NCI-H187 treated with DMSO at 0.1 percent for 48 hours (cell line): Measurements from ENCODE around the gene GUK1.

Experiments used
- DNase-seq: peaks from one replicate; lab custom pipeline; 2025; lab: John Stamatoyannopoulos, UW

The GUK1 gene

GRCh38 chr1:228131766-228132165, 8.3 kb upstream of the GUK1 start:
- no peak for DNase-seq

DNA sequence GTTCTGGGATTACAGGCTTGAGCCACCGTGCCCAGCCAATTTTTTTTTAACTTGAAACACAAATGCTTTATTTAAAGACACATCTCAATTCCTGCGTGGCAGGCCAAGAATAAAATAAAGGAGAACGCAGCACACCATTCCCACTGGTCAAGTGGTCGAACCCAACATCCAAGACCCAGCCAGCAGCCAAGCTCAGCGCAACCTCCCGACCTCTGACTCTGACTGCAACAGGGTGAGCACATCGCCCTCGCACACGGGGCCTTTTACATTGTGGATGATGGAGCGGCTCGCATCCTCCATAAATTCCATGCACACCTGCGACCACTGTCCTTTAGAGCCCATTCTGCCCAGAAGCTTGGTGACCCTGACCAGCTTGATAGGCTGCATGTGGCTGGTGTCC, 5.5 kb upstream of the GUK1 start:
- no peak for DNase-seq

DNA sequence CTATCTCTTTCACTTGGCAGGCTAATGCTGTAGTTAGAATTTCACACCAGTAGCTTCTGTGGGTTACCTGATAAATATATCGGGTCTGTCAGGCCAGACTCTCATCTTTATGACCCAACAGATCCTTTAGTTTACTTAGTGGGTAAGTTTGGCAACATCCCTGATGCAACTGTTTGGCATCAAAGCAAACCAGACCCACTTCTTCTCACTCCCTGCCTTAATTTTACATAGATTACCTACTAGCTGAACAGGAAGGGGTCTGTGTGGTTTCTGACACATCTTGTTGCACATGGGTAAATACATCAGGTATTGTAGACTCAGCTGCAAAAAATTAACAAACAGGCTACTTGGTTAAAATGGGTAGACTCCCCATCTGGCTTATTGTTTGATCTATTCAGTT, 3.2 kb upstream of the GUK1 start:
- no peak for DNase-seq

GRCh38 chr1:228139406-228139930, 611 bp upstream of the GUK1 start:
- DNase-seq, result no peak

GRCh38 chr1:228140724-228141225, 696 bp downstream of the GUK1 start:
- DNase-seq, result no peak

DNA sequence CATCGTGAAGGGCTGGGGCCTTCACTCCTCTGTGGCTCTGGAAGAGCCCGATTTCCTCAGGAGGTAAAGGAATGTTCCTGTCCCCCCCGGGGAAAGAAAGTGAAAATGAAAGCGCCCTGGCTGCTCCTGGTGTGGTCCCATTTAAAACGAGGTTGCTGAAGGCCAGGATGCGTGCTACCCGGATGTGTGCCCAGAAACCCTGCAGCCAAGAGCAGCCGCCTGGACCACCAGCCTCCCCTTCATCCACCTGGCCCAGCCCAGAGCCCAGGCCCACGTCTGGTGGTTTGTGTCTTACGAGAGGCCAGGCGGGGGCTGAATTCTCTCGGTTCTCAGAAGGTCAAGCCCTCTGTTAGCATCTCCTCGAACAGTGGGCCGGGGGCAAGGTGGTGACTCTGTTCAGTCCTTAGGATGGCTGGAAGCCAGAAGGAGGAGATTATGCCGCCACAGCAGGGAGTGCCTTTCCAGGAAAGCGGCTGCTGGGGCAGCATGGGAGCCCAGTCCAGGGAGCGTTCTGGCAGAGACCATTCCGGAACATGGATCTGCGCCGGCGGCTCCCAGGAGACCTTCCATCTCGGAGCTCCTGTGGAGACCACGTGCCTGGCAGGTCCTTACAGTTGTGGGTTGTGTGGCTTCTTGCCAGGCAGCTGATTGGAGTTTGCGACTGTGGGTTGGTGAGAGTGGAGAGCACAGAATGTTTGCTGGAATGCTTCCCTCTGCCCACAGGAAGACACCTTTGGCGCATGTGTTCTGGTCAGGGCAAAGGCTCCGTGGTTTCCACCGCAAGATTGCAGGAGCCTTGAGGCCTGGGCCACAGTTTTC, 1.4 kb downstream of the GUK1 start:
- no peak for DNase-seq

- no peak for DNase-seq
Measured at GRCh38 chr1:228142155-228142691, 2.1 kb downstream of the GUK1 start.

- no peak for DNase-seq
Measured at GRCh38 chr1:228142701-228143136, 2.6 kb downstream of the GUK1 start.

- DNase-seq, result no peak
Measured at GRCh38 chr1:228143480-228144192, 3.6 kb downstream of the GUK1 start.

DNA sequence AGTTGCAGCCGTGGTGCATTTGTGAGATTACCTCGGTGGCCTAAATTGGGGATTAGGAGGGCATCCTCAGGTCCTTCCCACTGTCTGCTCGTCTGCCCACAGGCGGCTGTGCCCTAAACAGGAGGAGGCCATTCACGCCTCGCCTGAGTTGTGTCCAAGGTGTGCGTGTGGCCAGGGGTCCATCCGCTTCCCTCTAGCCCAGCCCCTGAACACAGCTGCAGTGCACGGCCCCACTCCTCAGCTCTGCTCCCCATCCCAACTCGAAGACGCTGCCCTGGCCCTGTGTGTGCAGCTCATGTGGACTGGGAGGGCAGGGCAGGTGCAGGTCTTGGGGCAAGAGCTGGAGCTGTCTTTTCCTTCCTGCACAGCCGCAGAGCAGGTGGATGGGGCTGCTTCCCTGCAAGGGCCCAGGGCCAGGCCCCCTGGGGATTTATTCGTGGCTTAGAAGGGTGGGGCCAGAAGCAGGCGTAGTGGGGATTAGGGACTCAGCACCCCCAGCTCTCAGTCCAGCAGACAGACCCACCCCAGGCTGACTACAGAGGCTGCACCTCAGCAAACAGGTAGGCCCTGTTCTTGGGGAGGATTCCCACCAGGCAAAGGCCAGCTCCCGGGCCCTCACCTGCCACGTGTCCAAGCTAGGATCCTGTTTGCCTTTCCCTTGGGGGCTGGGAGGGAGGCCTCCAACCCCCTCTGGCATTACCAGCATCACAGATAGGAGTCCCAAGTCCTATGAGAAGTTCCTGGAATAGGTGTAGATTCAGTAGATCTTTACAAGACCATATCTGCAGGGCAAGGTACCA, 4.3 kb downstream of the GUK1 start:
- no peak for DNase-seq

- no peak for DNase-seq
Measured at GRCh38 chr1:228144993-228145343, 4.9 kb downstream of the GUK1 start.

- no peak for DNase-seq
Measured at GRCh38 chr1:228145463-228146416, 5.7 kb downstream of the GUK1 start.

DNA sequence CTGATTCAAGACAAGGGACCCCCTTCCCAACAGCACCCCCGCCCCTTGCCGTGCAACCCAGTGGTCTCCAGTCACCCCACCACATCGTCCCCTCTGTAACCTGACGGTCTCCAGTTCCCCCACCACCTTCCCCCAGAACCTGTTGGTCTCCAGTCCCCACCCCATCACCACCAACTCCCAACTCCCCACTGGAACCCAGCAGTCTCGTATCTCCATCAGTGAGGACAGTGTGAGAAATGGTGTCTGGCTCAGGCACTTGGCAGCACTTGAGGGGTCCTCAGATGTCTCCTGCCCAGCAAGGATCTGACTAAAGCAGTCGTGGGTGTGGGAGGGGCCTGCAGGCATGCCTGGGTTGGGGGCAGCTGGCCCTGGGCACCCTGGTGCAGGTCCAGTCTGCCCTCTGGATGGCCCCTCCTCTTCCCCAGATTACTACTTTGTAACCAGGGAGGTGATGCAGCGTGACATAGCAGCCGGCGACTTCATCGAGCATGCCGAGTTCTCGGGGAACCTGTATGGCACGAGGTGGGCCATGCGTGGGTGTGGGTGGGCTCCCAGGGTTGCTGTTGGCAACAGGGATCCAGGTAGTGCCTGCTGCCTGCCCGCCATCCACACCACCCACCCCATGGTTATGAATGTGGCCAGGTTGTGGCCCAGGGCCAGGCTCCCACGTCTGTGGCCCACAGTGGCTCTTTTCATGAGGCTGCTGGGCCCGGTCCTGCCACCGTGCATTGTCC, 6.5 kb downstream of the GUK1 start:
- no peak for DNase-seq

GRCh38 chr1:228147151-228147693, 7.1 kb downstream of the GUK1 start:
- DNase-seq, result no peak

GRCh38 chr1:228147768-228148167, 7.7 kb downstream of the GUK1 start:
- DNase-seq, result no peak

- DNase-seq, result no peak
Measured at GRCh38 chr1:228148196-228148861, 8.2 kb downstream of the GUK1 start.

DNA sequence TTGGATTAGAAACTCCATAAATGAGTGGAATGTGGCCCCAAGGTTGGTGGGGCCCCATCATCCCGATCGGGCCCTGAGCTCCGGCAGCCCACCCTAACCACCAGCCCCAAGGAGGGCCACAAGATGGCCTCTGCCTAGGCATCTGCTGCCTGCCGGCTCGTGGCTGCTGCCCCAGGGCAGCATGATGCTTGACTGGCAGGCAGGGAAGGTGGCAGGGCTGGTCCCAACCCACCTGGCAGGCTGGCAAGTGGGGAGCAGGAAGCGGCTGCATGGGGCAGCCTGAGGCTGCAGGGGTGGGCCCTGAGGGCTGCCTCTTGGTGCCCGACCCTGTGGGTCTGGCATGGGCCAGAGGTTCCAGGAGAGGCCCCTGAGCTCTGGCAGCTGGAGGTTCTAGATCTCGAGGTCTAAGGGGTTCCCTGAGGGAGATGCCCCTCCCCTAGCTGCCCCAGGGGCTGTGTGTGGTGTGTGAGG, 8.9 kb downstream of the GUK1 start:
- no peak for DNase-seq

- DNase-seq, result no peak
Measured at GRCh38 chr1:228149406-228150119, 9.5 kb downstream of the GUK1 start, which contains the start of gene GJC2. Gene GJC2 (plus strand): TSS chr1:228149930. CDS start chr1:228157759, 7,829 bp downstream.
